IPS-NIHi7 (cell line): ENCODE results near the gene MAMSTR.
A peak's percentile ranks its signal among the peaks of the same experiment; 100 is the strongest.
"Not testable (repeated sequence)": the region's sequence is repeated elsewhere in the genome, so short reads cannot be mapped to it uniquely, and the experiment has no call there.

Experiments
- DNase-seq: peaks from one replicate; pipeline ENCODE4 v3.0.0; 2012; ENCODE audit warnings: mixed read lengths; ENCODE audit errors: extremely low spot score

Gene MAMSTR

DNA sequence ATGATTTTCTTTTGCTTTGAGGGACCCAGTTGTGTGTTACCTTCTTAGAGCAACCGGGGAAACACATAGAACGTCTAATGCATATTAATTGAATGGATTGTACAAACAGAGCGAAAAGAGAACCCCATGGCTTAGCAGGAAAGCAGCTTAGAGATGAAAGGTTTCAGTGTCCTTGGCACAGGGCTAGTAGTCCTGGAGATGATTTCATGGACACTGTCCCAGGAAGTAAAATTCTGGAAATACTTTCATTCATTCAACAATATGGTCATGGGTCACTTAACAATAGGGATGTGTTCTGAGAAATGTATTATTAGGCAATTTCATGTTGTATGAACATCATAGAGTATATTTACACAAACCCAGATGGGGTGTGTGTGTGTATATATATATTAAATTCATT lies 33.4 kb downstream of the MAMSTR start:
- no peak for DNase-seq

DNA sequence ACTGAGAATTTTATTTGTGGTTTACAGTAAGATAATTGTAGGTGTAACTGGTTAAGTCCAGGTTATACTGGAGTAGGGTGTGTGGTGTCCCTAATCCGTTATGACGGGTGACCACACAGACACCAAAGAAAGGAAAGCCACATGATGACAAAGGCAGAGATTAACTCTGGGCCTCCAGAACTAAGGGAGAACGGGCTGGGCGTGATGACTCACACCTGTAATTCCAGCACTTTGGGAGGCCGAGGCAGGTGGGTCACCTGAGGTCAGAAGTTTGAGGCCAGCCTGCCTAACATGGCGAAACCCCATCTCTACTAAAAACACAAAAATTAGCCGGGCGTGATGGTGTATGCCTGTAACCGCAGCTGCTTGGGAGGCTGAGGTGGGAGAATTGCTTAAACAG lies 33.9 kb downstream of the MAMSTR start:
- DNase-seq: no peak

DNA sequence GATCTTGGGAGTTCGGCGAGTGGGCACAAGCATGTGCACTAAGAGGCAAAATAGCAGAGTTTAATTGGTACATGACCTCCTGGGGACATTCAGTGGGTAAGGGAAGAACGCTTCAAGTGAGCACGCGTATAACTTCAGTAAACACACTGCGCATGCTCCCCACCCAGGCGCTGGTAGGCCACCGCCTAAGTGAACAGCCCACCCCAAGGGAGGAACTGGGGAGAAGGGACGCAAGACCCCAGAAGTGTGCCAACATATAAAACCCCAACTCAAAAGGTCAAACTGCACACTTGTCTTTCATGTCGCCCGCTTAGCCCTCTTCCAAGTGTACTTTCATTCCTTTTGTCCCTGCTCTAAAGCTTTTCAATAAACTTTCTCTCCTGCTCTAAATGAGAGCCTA lies 36.2 kb downstream of the MAMSTR start:
- no peak for DNase-seq

DNA sequence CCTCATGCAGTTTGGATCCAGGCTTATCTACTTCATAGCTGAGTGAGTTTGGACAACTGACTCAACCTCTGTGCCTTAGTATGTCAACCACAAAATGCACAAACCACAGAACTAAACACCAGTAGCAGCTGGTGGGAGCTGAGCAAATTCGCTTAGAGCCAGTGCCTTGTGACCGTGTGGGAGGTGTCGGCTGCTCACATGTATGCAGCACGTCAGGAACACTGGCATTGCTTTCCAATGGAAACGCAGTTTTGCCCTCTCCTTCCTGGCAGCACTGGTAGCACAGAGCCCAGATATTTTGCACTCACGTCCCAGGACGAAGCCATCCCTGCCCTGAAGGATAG lies 38.4 kb downstream of the MAMSTR start:
- DNase-seq: no peak

DNA sequence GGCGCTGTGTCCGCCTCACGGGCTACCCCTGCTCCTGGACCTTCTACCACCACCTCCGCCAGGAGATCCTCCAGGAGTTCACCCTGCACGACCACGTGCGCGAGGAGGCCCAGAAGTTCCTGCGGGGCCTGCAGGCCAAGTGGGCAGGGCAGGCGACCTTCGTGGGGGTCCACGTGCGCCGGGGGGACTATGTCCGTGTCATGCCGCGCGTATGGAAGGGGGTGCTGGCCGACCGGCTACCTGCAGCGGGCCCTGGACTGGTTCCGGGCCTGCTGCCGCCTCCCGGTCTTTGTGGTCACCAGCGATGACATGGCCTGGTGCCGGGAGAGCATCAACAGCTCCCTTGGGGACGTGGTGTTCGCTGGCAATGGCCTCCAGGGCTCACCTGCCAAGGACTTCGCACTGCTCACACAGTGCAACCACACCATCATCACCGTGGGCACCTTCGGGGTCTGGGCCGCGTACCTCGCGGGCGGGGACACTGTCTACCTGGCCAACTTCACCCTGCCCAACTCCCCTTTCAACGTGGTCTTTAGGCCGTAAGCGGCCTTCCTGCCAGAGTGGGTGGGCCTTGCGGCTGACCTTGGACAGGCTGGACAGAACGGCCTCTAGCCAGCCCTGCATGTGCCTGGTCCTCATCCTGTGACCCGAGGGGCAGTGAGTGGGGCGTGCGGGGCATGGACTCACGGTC lies 38.9 kb downstream of the MAMSTR start:
- DNase-seq: no peak

DNA sequence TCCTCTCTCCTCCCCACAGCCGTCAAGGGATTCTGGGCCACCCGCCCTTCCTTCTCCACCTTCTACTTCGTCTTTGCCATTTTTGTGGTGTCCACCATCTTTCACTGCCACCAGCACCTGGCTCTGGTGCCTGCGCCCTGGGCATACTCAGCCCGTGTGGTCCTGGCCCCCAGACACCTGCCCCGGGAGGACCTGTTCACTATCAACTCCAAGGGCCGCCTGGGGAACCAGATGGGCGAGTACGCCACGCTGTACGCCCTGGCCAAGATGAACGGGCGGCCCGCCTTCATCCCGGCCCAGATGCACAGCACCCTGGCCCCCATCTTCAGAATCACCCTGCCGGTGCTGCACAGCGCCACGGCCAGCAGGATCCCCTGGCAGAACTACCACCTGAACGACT lies 39.5 kb downstream of the MAMSTR start:
- not testable (repeated sequence) for DNase-seq

DNA sequence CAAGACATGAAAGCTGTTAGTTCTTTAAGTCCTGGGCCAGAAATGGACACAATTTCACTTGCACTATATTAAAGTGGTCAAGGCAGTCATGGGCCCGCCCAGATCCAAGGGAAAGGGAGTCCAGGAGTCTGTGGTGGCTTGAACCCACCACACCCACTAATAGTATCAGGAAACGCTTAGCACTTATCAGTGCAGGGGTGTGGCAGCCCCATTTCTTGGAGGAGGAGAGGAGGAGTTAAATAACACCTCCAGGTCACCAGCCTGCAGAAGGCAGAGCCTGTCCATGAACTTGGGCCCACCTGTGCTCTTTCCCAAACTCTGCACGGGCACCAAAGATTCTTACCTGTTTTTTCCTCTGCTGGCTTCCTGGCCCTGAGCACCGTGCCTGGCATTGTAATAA lies 41.3 kb downstream of the MAMSTR start:
- peak; percentile 5 for DNase-seq

DNA sequence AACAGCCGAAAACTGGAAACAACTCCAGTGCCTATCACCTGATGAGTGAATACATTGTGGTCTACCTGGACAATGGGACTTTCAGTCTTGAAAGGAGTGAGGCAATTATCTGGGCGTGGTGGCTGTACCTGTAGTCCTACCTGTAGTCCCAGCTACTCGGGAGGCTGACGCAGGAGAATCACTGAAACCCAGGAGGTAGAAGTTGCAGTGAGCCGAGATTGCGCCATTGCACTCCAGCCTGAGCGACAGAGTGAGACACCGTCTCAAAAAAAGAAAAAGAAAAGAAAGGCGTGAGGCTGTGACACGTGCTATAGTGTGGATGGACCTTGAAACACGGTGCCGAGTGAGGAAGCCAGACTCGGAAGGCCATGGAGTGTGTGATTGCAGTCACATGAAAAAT lies 42.6 kb downstream of the MAMSTR start:
- DNase-seq: no peak

DNA sequence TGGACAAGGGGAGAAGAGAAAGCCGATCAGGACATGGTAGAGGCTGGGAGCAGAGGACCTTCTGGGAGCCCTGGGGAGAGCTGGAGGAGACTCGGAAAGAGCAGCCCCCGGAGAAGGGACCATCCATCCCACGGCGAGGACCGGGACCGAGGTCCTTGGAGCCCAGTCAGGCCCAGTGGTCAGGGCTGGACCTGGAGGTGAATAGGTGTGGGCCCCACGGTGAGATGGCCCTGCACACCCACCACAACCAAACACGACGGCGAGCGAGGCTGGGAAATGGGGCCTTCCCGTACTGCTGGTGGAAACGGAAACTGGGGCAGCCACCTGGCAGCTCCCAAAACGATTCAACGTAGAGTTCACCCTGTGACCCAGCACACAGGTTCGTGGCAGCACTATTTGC lies 43.0 kb downstream of the MAMSTR start:
- peak; percentile 4 for DNase-seq

DNA sequence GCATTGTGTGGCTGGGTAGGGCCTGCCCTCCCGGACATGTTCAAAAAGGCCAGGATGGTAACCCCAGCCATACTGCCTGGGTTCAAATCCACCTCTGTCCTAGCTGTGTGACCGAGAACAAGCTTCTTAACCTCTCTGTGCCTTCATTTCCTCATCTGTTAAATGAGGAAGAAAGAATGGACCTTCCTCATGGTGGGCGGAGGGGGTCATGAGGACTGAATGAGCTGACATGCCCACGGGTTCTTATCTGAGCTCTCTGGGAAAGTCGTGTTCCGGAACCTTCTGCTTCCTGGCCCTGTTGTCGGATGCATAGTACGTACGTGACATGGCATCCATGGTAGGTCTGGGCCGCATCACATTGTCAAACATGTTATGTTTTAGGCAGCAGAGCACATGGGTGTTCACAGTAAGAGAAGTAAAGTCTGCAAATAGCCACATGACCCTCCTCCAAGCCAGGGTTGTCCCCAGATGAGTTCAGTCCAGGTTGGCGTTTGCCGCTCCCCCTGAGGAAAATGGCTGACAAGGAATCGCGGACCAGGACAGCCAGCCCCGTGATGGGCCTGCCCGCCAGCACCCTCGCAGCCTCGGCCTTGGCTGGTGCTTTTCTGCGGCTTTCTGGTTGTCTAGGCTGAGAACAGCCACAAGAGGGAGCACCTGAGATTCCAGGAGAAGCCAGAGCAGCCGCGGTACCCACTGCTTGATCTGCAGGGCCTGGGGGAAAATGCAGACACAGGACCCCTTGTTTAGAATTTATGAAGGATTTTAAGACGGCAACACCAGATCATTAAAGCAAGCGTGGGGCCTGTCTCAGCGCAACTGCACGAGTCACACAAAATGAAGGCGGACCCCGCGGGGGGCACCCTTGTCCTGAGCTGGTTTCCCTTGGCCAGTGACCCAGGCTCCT lies 44.4 kb downstream of the MAMSTR start:
- peak; percentile 97 for DNase-seq

DNA sequence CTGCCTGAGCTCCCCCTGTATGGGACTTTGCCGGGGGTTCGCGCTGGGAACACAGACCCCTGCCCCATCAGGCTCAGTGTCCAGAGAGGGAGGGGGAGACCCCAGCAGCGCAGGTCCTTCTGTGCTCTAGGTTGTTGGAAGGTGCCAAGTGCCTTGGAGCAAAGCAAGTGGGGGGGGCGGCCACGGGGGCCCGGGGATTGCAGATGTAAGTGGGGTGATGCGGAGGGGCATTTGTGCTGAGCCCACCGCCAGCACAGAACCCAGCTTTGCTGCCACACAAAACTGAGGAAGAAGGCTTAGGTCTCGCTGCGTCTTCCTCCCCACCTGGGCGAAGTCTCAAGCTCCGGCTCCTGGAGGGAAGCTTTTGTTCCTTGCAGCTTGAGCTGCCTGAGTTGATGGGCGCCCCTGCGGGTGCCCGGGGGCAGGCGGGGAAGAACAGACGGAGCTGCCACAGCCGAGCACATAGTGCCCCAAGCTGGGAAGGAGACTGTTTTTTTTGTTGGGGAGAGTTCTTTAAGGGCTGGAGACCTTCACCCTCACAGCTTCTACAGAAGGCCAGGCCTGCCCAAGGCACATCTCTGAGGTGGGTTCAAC lies 45.2 kb downstream of the MAMSTR start:
- DNase-seq: peak; percentile 59

DNA sequence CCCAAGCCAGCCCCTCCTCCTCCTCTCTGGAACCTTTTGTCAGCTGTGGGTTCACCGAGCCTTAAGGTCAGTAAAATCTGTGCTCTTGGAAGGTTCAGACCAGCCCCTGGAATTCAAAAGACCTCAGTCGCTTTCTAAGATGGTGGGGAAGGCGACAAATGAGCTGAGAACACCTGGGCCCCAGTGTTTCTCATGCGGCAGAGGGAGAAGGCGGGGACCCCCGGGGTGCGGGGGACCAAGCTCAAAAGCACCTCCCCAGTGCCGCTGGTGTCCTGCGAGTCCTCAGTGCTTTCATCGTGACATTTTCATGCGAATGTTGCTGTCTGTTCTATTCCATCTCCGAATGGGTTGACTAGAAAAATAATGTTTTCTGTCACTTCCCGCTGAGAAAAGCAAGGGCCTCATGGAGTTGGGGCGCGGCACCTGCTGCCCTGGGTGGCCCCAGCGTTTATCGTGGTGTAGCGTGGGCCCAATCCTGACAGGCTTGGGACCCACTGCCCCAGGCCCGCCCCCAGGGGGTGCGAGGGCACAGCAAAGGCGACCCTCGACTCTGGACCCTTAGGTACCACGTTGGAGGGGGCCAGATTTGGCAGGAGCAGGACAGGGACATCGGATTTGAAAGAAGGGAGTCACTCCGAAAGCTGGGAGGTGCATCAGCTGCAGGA lies 46.0 kb downstream of the MAMSTR start:
- no peak for DNase-seq

DNA sequence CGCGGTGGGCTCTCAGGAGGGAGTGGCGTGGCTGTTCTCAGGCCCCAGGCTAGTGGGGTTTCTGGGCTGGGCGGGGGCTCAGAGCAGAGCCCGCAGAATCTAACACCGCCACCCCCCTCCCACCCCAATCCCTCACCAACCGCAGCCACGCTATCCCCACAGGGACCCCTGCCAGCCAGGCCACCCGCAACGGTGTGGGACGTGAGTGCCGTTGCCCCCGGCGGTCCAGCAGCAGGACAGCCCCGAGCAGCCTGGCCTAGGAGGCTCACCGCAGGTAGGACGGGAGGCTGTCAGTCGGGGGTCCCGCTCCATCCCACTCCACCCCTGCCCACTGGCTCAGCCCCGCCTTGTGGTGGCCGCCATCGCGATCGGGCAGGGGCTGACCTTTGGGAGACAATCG lies 46.5 kb downstream of the MAMSTR start, which contains the start of gene NTN5:
Gene NTN5 (minus strand): TSS at position 24 of the 400 bp plus-strand sequence. CDS start 2,031 bp downstream, outside the sequence.
- no peak for DNase-seq

DNA sequence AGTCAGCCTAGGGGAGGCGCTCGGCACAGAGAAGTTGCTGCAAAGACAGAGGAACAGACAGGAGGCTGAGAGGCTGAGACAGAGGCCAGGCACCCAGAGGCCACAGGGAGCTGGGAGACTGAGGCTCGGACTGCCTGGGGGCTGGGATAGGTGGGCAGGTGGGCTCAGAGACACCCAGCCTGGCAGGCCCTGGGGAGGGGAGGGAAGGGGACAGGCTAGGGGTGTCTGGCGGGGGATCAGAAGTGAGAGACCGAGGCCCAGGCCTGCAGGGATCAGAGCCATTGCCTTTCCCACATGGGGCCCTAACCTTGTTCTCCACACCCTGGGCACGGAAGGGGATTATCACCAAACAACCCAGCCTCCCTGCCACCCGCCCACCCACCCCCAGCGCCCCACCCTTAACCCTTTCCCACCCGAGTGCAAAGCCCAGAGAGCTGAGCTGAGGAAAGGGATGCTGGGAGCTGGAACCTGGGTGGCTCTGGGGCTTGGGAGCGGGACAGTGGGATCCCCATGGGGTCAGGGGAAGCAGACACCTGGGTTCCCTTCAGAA lies 48.0 kb downstream of the MAMSTR start:
- no peak for DNase-seq

DNA sequence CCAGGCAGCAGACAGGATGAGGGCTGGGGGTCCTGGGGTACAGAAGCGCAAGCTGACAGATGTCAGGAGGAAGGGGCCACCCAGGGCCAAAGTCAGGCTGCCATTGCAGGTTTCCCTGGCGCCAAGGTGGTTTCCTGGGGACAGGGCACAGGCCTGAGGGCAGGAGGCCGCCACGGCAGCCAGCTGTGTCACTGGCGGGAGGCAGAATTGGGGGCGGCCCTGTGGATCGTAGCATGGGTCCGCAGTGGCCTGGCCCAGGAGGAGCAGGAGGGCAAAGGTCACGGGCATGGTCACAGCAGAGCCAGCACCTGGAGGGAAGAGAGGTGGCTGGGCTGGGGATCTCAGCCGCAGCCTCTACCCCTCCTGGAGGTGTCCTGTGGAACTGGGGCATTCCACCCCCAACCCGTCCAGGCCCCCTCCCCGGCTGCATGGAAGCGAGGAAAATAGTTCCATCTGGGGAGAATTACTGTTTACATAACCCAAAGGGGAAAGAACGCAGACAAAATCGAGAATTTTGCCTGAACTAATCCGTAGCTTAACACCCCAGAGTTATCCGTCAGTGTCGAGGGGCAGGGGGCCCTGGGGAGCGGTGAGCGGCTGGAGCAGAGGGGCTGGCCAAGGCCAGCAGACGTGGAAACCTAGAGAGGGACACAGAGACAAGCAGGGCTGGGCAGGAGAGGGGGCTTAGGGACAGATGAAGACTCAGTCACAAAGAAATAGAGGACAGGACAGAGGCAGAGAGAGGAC lies 48.7 kb downstream of the MAMSTR start:
- no peak for DNase-seq

DNA sequence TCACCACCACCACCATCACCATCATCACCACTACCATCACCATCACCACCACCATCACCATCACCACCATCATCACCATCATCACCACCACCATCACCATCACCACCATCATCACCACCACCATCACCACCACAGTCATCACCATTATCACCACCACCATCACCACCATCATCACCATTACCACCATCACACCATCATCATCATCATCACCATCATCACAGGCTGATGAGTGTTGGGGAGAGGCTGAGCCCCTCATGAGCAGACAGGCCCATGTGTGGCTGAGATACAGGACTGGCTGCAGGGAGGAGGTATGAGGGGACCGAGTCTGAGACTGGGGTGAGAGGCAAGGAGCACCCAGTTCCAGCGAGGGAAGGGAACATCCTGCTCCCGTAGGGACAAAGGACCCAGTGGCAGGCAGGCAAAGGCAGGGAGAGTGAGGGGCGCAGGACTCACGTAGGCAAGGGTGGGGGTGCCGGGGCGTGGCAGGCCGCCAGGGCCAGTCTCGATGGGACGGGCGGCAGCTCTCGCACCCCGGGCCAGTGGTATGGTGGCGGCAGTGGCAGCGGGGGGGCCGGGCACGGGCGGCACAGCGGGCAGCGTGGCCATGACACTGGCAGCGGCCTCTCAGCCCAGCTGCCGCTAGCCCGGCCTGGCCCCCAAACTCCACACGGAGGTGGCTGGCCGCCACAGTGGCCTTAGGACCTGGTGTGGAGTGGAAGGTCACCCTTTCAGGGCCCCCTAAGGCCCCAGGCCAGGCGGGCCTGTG lies 49.4 kb downstream of the MAMSTR start:
- no peak for DNase-seq

DNA sequence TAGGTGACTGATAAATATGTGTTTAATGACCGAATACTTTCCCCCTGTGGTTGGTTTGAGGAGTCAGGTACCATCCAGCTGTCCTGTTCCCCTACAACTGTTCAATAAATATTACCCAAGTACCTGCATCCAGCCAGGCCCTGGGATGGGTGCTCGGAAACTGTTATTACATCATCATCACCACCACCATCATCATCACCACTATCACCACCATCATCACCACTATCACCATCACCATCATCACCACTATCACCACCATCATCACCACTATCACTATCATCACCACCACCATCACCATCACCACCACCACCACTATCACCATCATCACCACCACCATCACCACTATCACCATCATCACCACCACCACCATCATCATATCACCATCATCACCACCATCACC lies 50.8 kb downstream of the MAMSTR start:
- DNase-seq: no peak

DNA sequence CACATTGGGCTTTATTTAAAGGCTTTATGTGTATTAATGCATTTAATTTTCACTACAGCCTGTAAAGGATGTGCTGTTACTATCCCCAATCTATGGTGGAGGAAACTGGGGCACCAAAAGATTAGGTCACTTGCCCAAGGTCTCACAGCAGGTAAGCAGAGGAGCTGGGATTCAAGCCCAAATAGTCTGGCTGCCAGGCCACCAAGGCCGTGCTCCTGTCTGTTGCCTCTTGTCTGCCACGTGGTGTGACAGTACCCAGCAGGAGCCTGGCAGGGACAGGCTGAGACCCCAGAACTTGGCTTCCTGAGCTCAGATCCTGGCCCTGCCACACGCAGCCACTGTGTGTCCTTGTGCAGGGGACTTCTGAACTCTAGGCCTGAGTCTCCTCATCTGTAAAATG lies 51.2 kb downstream of the MAMSTR start:
- no peak for DNase-seq

DNA sequence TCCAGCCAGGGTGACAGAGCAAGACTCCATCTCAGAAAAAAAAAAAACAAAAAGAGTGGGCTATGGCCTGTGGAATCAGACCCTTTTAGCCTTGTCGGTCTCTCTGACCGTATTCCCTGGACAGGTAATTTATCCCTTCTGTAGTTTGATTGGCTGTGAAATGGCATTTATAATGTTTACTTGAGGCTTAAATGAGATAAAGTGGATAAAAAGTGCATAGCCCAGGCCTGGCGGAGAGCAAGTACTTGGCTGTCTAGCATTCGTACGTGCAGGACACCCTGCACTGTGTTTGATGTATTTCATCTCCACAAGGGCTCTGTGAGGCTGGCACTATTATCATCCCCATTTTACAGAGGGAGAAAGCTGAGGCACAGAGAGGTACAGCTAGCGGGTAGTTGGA lies 53.7 kb downstream of the MAMSTR start:
- no peak for DNase-seq

DNA sequence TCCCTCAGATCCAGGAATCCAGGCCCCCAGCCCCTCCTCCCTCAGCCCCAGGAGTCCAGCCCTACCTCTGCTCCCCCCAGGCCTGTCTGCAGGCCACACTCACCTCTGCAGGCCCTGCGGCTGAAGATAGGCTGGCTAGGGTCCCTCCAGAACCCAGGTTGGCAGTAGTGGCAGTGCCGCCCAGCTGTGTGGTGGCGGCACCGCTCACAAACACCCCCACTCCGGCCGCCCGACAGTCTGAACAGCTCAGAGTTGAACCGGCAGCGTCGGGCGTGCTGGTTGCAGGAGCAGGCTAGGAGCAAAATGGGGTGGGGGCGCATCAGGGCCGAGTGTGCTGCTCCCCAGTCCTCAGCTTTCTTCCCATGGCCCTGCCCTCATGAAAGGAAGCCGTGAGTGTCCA lies 55.0 kb downstream of the MAMSTR start:
- DNase-seq: no peak
